CD8-positive, alpha-beta memory T cell (primary cell): ENCODE measurements around the gene TMPRSS12. TPM values are rescaled to one million over a fixed set of nuclear protein-coding genes. Genes with fewer than 3 reads are reported as not detected.
"Not testable (repeated sequence)": the region's sequence is repeated elsewhere in the genome, so short reads cannot be mapped to it uniquely, and the experiment has no call there.

Experiments
- CTCF ChIA-PET: fragments of 350-600 bp; sonication (Branson Sonifier 250); formaldehyde crosslinking; loops from one replicate; lab custom pipeline; 2021; ENCODE audit warnings: antibody characterized with exemption; lab: Charles Lee
- POLR2A ChIA-PET: fragments of 350-600 bp; sonication (Branson Sonifier 250); formaldehyde crosslinking; loops from one replicate; lab custom pipeline; 2021; ENCODE audit warnings: antibody characterized with exemption; lab: Charles Lee
- DNase-seq, 5 donors: peaks; one replicate each; pipeline versions ENCODE4 v3.0.0 to v3.0.0-alpha.2; 2020 to 2022; ENCODE audit warnings: mixed read lengths in 1 of 5
- H3K27ac ChIP-seq: one replicate; pipeline ENCODE4 v1.7.0; 2013; ENCODE audit warnings: low read depth, mild to moderate bottlenecking, low read length, moderate library complexity
- H3K27me3 ChIP-seq: 2 replicates; pipeline ENCODE4 v1.7.0; 2013; ENCODE audit warnings: low read length, mild to moderate bottlenecking; ENCODE audit not compliant: insufficient read depth, poor library complexity, severe bottlenecking
- H3K36me3 ChIP-seq: 2 replicates; pipeline ENCODE4 v1.7.0; 2013; ENCODE audit warnings: mild to moderate bottlenecking, low read length, moderate library complexity; ENCODE audit not compliant: insufficient read depth
- H3K4me1 ChIP-seq: 2 replicates; pipeline ENCODE4 v1.7.0; 2013; ENCODE audit warnings: mild to moderate bottlenecking, low read length, moderate library complexity; ENCODE audit not compliant: insufficient read depth
- H3K4me3 ChIP-seq: 2 replicates; pipeline ENCODE4 v1.7.0; 2013; ENCODE audit warnings: mild to moderate bottlenecking, low read length
- H3K9me3 ChIP-seq: 2 replicates; pipeline ENCODE4 v1.7.0; 2013; ENCODE audit warnings: mild to moderate bottlenecking, low read length
- H3K27ac Mint-ChIP-seq, 8 donors: one replicate each; pipeline ENCODE4 v1.8.0; 2020 to 2021; ENCODE audit warnings: mixed read lengths in 8 of 8, mild to moderate bottlenecking in 6 of 8, inconsistent platforms in 3 of 8, moderate library complexity in 3 of 8
- H3K27me3 Mint-ChIP-seq, 2 donors: one replicate each; pipeline ENCODE4 v1.8.0; 2020 to 2021; ENCODE audit warnings: mixed read lengths in 2 of 2, mild to moderate bottlenecking in 1 of 2, moderate library complexity in 1 of 2
- H3K36me3 Mint-ChIP-seq, 3 donors: one replicate each; pipeline ENCODE4 v1.8.0; 2020 to 2021; ENCODE audit warnings: mixed read lengths in 3 of 3, inconsistent platforms in 1 of 3, mild to moderate bottlenecking in 1 of 3
- H3K4me1 Mint-ChIP-seq, 3 donors: one replicate each; pipeline ENCODE4 v1.8.0; 2020 to 2021; ENCODE audit warnings: mixed read lengths in 3 of 3, inconsistent platforms in 1 of 3, mild to moderate bottlenecking in 1 of 3
- H3K4me3 Mint-ChIP-seq, 7 donors: one replicate each; pipeline ENCODE4 v1.8.0; 2020 to 2021; ENCODE audit warnings: mixed read lengths in 7 of 7, mild to moderate bottlenecking in 6 of 7, moderate library complexity in 4 of 7, inconsistent platforms in 2 of 7
- H3K9me3 Mint-ChIP-seq, 5 donors: one replicate each; pipeline ENCODE4 v1.8.0; 2020 to 2022; ENCODE audit warnings: mixed read lengths in 5 of 5, mild to moderate bottlenecking in 3 of 5, moderate library complexity in 2 of 5, inconsistent platforms in 1 of 5
- polyA plus RNA-seq: library from polyadenylated mRNA; unstranded; fragments of 300-500 nt; fragmentation: Illumina TruSeq; gene quantifications from one replicate; pipeline ENCODE4 v1.2.3, GENCODE V29; 2021
- total RNA-seq, 2 experiments: library from RNA; stranded (reverse); gene quantifications; one replicate each; pipeline ENCODE4 v1.2.3, GENCODE V29; 2021

The TMPRSS12 gene
- total and polyA plus RNA-seq, 3 experiments from 2014 or later, result not detected

GRCh38 chr12:50823724-50824123 is 19.0 kb upstream of the TMPRSS12 start:
- peaks cover 0 to 16% (median 2%) of the 10 kb centered on the region in 3 donors for H3K36me3 Mint-ChIP-seq
- DNase-seq, H3K4me1 Mint-ChIP-seq, POLR2A ChIA-PET, H3K27ac ChIP-seq, H3K9me3 ChIP-seq, H3K4me3 ChIP-seq, CTCF ChIA-PET, H3K36me3 ChIP-seq, H3K27me3 Mint-ChIP-seq, H3K27me3 ChIP-seq, H3K9me3 Mint-ChIP-seq, H3K4me1 ChIP-seq, H3K4me3 Mint-ChIP-seq: not testable (repeated sequence)
- H3K27ac Mint-ChIP-seq, result peak overlapping the region in 1 of 8 donors; percentile 14

- H3K36me3 ChIP-seq, result no peaks in the 10 kb centered on the region
- H3K27me3 Mint-ChIP-seq, result no peaks in the 10 kb centered on the region
- H3K4me3 Mint-ChIP-seq, result peak overlapping the region in 1 of 7 donors; percentile 27
- H3K4me3 ChIP-seq, result no peak overlapping the region
- no peaks in the 10 kb centered on the region for H3K9me3 Mint-ChIP-seq
- no peak for DNase-seq
- H3K27ac ChIP-seq, result no peak overlapping the region
- H3K4me1 ChIP-seq, result no peaks in the 10 kb centered on the region
- H3K4me1 Mint-ChIP-seq, result peaks cover 0 to 7% (median 6%) of the 10 kb centered on the region in 3 donors
- H3K9me3 ChIP-seq, result no peaks in the 10 kb centered on the region
- POLR2A ChIA-PET, result interaction anchor here (0.6 to 0.7 kb wide), 4 partner anchors 19 to 162 kb away, joined by 3 to 5 read pairs (median 3); no protein-coding TSS in a partner anchor
- CTCF ChIA-PET, result interaction anchor here (1.1 to 3.3 kb wide), 7 partner anchors 60 to 203 kb away, joined by 3 to 38 read pairs (median 5); a partner anchor contains a TSS
- H3K27me3 ChIP-seq, result no peaks in the 10 kb centered on the region
- peak overlapping the region; percentile 34 to 92 (median 76) for H3K27ac Mint-ChIP-seq
- H3K36me3 Mint-ChIP-seq, result peaks cover 0 to 4% (median 0%) of the 10 kb centered on the region in 3 donors
These were observed 17.8 kb upstream of the TMPRSS12 start for GRCh38 chr12:50824914-50825313.

- peaks cover 0 to 4% (median 0%) of the 10 kb centered on the region in 3 donors for H3K36me3 Mint-ChIP-seq
- POLR2A ChIA-PET, result interaction anchor here (0.6 to 1.0 kb wide), 4 partner anchors 19 to 258 kb away, joined by 3 to 5 read pairs (median 3); partner anchors contain the start of gene CSRNP2
- H3K4me3 ChIP-seq, result no peak overlapping the region
These were observed 17.3 kb upstream of the TMPRSS12 start for GRCh38 chr12:50825372-50825838.

GRCh38 chr12:50828121-50828520 is 14.6 kb upstream of the TMPRSS12 start:
- no peaks in the 10 kb centered on the region for H3K36me3 Mint-ChIP-seq
- Histone ChIP-seq H3K4me1 (no peaks in the 10 kb centered on the region), H3K36me3 (no peaks in the 10 kb centered on the region), H3K27me3 (no peaks in the 10 kb centered on the region), H3K9me3 (no peaks in the 10 kb centered on the region), H3K4me3 (no peak overlapping the region), H3K27ac (no peak overlapping the region)
- ChIA-PET POLR2A (no interaction called here), CTCF (no interaction called here)
- H3K27me3 Mint-ChIP-seq, result peaks cover 4 to 11% of the 10 kb centered on the region in 2 donors
- DNase-seq, result no peak
- peak overlapping the region in 1 of 8 donors; percentile 51 for H3K27ac Mint-ChIP-seq
- H3K9me3 Mint-ChIP-seq, result peaks cover 0 to 6% (median 2%) of the 10 kb centered on the region in 5 donors
- H3K4me1 Mint-ChIP-seq, result peaks cover 0 to 7% (median 6%) of the 10 kb centered on the region in 3 donors
- H3K4me3 Mint-ChIP-seq, result no peak overlapping the region

More at GRCh38 chr12:50825372-50825838, 17.3 kb upstream of the TMPRSS12 start:
- H3K9me3 ChIP-seq, result no peaks in the 10 kb centered on the region
- H3K27me3 ChIP-seq, result no peaks in the 10 kb centered on the region
- Mint-ChIP-seq H3K27me3 (no peaks in the 10 kb centered on the region), H3K27ac (peak overlapping the region; percentile 34 to 92 (median 76)), H3K4me3 (peak overlapping the region in 1 of 7 donors; percentile 27), H3K4me1 (peaks cover 0 to 7% (median 6%) of the 10 kb centered on the region in 3 donors), H3K9me3 (no peaks in the 10 kb centered on the region)
- H3K27ac ChIP-seq, result no peak overlapping the region
- H3K4me1 ChIP-seq, result no peaks in the 10 kb centered on the region
- DNase-seq, result peak in 2 of 5 donors; percentile 49 to 63
- CTCF ChIA-PET, result interaction anchor here (0.7 to 3.3 kb wide), 9 partner anchors 20 to 202 kb away, joined by 3 to 38 read pairs (median 3); a partner anchor contains a TSS
- H3K36me3 ChIP-seq, result no peaks in the 10 kb centered on the region

- no peak overlapping the region for H3K4me3 Mint-ChIP-seq
These were observed 13.8 kb upstream of the TMPRSS12 start for GRCh38 chr12:50828886-50829285.

GRCh38 chr12:50833801-50834200 is 8.9 kb upstream of the TMPRSS12 start:
- H3K27me3 Mint-ChIP-seq, result peaks cover 14 to 41% of the 10 kb centered on the region in 2 donors
- H3K27ac Mint-ChIP-seq, H3K36me3 Mint-ChIP-seq, H3K4me1 ChIP-seq, H3K4me1 Mint-ChIP-seq, H3K4me3 Mint-ChIP-seq, DNase-seq, H3K27ac ChIP-seq, H3K4me3 ChIP-seq, CTCF ChIA-PET, H3K36me3 ChIP-seq, POLR2A ChIA-PET, H3K27me3 ChIP-seq, H3K9me3 ChIP-seq: not testable (repeated sequence)
- peaks cover 6 to 24% (median 10%) of the 10 kb centered on the region in 5 donors for H3K9me3 Mint-ChIP-seq

More at GRCh38 chr12:50828886-50829285, 13.8 kb upstream of the TMPRSS12 start:
- H3K27me3 Mint-ChIP-seq, result peaks cover 6 to 16% of the 10 kb centered on the region in 2 donors
- DNase-seq, result no peak
- Histone ChIP-seq H3K4me3 (no peak overlapping the region), H3K9me3 (no peaks in the 10 kb centered on the region), H3K4me1 (no peaks in the 10 kb centered on the region), H3K27me3 (no peaks in the 10 kb centered on the region), H3K36me3 (no peaks in the 10 kb centered on the region), H3K27ac (no peak overlapping the region)
- H3K27ac Mint-ChIP-seq, result peak overlapping the region in 3 of 8 donors; percentile 26 to 80 (median 64)
- no peaks in the 10 kb centered on the region for H3K36me3 Mint-ChIP-seq
- H3K9me3 Mint-ChIP-seq, result peaks cover 4 to 14% (median 6%) of the 10 kb centered on the region in 5 donors
- peaks cover 0 to 7% (median 6%) of the 10 kb centered on the region in 3 donors for H3K4me1 Mint-ChIP-seq
- ChIA-PET POLR2A (no interaction called here), CTCF (no interaction called here)

GRCh38 chr12:50839042-50839441 is 3.7 kb upstream of the TMPRSS12 start:
- H3K9me3 ChIP-seq, result no peaks in the 10 kb centered on the region
- ChIA-PET CTCF (no interaction called here), POLR2A (no interaction called here)
- no peak overlapping the region for H3K4me3 ChIP-seq
- no peaks in the 10 kb centered on the region for H3K4me1 ChIP-seq
- DNase-seq, result no peak
- H3K4me3 Mint-ChIP-seq, result no peak overlapping the region
- H3K27me3 ChIP-seq, result no peaks in the 10 kb centered on the region
- H3K27ac Mint-ChIP-seq, result no peak overlapping the region
- peaks cover 3 to 13% (median 12%) of the 10 kb centered on the region in 5 donors for H3K9me3 Mint-ChIP-seq
- H3K27me3 Mint-ChIP-seq, result peaks cover 14 to 36% of the 10 kb centered on the region in 2 donors
- no peaks in the 10 kb centered on the region for H3K4me1 Mint-ChIP-seq
- H3K36me3 Mint-ChIP-seq, result peaks cover 0 to 10% (median 2%) of the 10 kb centered on the region in 3 donors
- no peaks in the 10 kb centered on the region for H3K36me3 ChIP-seq
- no peak overlapping the region for H3K27ac ChIP-seq

GRCh38 chr12:50840809-50841487 is 1.8 kb upstream of the TMPRSS12 start:
- H3K36me3 ChIP-seq, result no peaks in the 10 kb centered on the region
- Mint-ChIP-seq H3K9me3 (peaks cover 0 to 8% (median 3%) of the 10 kb centered on the region in 5 donors), H3K27ac (no peak overlapping the region), H3K27me3 (peaks cover 22 to 29% of the 10 kb centered on the region in 2 donors), H3K4me1 (no peaks in the 10 kb centered on the region), H3K36me3 (peaks cover 0 to 5% (median 2%) of the 10 kb centered on the region in 3 donors), H3K4me3 (no peak overlapping the region)
- H3K4me3 ChIP-seq, result no peak overlapping the region
- no peaks in the 10 kb centered on the region for H3K9me3 ChIP-seq
- POLR2A ChIA-PET, result no interaction called here
- DNase-seq, result no peak
- H3K27me3 ChIP-seq, result no peaks in the 10 kb centered on the region
- CTCF ChIA-PET, result no interaction called here
- no peaks in the 10 kb centered on the region for H3K4me1 ChIP-seq
- H3K27ac ChIP-seq, result no peak overlapping the region
